Measurements from ENCODE around the gene P2RY14.

DNA sequence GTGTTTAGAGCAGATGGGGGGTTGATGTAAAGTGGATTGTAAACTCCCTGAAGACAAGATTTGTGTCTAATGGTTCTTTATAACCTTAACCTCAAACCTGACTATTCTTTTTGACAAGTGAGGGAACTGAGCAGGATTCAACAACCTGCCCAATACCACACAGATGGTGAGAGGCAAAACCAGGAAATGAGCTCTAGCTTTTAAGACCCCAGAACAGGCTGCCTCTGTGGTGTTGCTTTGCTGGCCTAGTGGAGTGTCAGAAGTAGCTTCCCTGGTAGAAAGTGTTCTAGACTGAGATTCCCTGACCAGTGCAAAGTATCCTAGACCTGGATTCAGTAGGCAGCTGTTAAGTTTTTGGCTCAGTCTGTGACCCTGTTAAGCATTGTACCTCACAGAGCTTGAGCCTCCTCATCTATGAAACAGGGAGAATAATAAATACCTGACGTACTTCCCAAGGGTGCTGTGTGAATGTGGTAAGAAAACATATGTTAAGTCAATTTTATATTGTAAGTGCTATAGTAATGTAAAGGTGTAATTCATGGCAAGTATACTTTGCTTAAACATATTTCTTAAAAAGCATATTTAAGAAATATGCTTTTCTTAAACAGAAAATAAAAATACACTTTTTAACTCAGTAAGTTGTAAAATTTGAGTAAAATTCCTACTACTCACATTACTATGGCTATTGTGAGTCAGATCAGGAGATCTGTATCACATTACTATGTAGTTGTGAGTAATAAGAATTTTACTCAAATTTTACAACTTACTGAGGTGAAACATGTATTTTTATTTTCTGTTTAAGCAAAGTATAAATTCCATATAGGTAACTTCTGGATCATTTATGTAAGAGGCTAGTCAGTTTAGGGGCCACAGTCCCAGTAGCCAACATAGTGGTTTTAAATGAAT, 29.5 kb upstream of the P2RY14 start:
- TF ChIP-seq, protein P1, sequence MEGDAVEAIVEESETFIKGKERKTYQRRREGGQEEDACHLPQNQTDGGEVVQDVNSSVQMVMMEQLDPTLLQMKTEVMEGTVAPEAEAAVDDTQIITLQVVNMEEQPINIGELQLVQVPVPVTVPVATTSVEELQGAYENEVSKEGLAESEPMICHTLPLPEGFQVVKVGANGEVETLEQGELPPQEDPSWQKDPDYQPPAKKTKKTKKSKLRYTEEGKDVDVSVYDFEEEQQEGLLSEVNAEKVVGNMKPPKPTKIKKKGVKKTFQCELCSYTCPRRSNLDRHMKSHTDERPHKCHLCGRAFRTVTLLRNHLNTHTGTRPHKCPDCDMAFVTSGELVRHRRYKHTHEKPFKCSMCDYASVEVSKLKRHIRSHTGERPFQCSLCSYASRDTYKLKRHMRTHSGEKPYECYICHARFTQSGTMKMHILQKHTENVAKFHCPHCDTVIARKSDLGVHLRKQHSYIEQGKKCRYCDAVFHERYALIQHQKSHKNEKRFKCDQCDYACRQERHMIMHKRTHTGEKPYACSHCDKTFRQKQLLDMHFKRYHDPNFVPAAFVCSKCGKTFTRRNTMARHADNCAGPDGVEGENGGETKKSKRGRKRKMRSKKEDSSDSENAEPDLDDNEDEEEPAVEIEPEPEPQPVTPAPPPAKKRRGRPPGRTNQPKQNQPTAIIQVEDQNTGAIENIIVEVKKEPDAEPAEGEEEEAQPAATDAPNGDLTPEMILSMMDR (IDR thresholded peaks at IDR 0.05) = no peak
- no peak for TF ChIP-seq POLR2A (IDR thresholded peaks at IDR 0.05)
